Neural cell (in vitro differentiated cells): ENCODE measurements around the gene LIG4. TPM values are rescaled to one million over a fixed set of nuclear protein-coding genes. Genes with fewer than 3 reads are reported as not detected.

Experiments used
- H2AFZ ChIP-seq: fragments of 200-600, 300-800 bp; sonication (generic), shearing (Covaris generic); 2 replicates; pipeline ENCODE4 v1.6.0; 2014; ENCODE audit warnings: low read depth, mild to moderate bottlenecking, antibody characterized with exemption, low read length, moderate library complexity
- H3F3A ChIP-seq: fragments of 200-600 bp; shearing (Covaris generic); 2 replicates; pipeline ENCODE4 v1.6.1; 2016; ENCODE audit warnings: mild to moderate bottlenecking, moderate library complexity, mixed read lengths, antibody characterized with exemption, low read length; ENCODE audit not compliant: insufficient read depth, poor library complexity, severe bottlenecking
- H3K27ac ChIP-seq: fragments of 200-600, 300-800 bp; sonication (generic), shearing (Covaris generic); 2 replicates; pipeline ENCODE4 v1.5.1; 2014; ENCODE audit warnings: mild to moderate bottlenecking, low read length, moderate library complexity
- H3K27me3 ChIP-seq: fragments of 300-800, 200-600 bp; sonication (generic), shearing (Covaris generic); 2 replicates; pipeline ENCODE4 v1.6.0; 2014; ENCODE audit warnings: mild to moderate bottlenecking, low read depth, low read length, moderate library complexity; ENCODE audit not compliant: insufficient read depth
- H3K36me3 ChIP-seq: fragments of 300-800, 200-600 bp; sonication (generic), shearing (Covaris generic); 2 replicates; pipeline ENCODE4 v1.5.1; 2014; ENCODE audit warnings: mild to moderate bottlenecking, antibody characterized with exemption, low read length, moderate library complexity; ENCODE audit not compliant: insufficient read depth
- H3K4me2 ChIP-seq: fragments of 300-800, 200-600 bp; sonication (generic), shearing (Covaris generic); 2 replicates; pipeline ENCODE4 v1.6.0; 2014; ENCODE audit warnings: mild to moderate bottlenecking, low read length
- H3K4me3 ChIP-seq: fragments of 300-800, 200-600 bp; sonication (generic), shearing (Covaris generic); 2 replicates; pipeline ENCODE4 v1.5.1; 2014; ENCODE audit warnings: mild to moderate bottlenecking, low read length, moderate library complexity
- H3K79me2 ChIP-seq: fragments of 200-600 bp; shearing (Covaris generic); replicated peaks from 2 replicates; pipeline ENCODE4 v1.6.0; 2014; ENCODE audit warnings: mild to moderate bottlenecking, low read length, moderate library complexity; ENCODE audit not compliant: insufficient read depth
- H3K9ac ChIP-seq: fragments of 300-800, 200-600 bp; sonication (generic), shearing (Covaris generic); 2 replicates; pipeline ENCODE4 v1.6.1; 2016; ENCODE audit warnings: mild to moderate bottlenecking, low read length, mixed read lengths
- H3K9me2 ChIP-seq: fragments of 200-600 bp; shearing (Covaris generic); 2 replicates; pipeline ENCODE4 v1.6.1; 2016; ENCODE audit warnings: mild to moderate bottlenecking, low read length, mixed read lengths; ENCODE audit not compliant: insufficient read depth
- H3K9me3 ChIP-seq: fragments of 200-600, 300-800 bp; sonication (generic), shearing (Covaris generic); 2 replicates; pipeline ENCODE4 v1.6.1; 2016; ENCODE audit warnings: mild to moderate bottlenecking, mixed run types, low read length, moderate library complexity, mixed read lengths
- H4K20me1 ChIP-seq: fragments of 200-600 bp; shearing (Covaris generic); 2 replicates; pipeline ENCODE4 v1.6.1; 2016; ENCODE audit warnings: mild to moderate bottlenecking, mixed run types; ENCODE audit not compliant: insufficient read depth
- CTCF ChIP-seq: fragments of 450-650 bp; IDR thresholded peaks from 2 replicates; pipeline ENCODE4 v1.5.1; 2014; ENCODE audit warnings: antibody characterized with exemption, mild to moderate bottlenecking, moderate library complexity; ENCODE audit not compliant: poor library complexity, severe bottlenecking
- EP300 ChIP-seq: fragments of 450-650 bp; conservative IDR thresholded peaks from 2 replicates; pipeline ENCODE4 v1.6.1; 2014; ENCODE audit warnings: antibody characterized with exemption, mild to moderate bottlenecking, moderate library complexity; ENCODE audit not compliant: poor library complexity, severe bottlenecking
- EZH2 ChIP-seq: fragments of 200-600, 300-800 bp; shearing (Covaris generic), sonication (generic); IDR thresholded peaks from 2 replicates; pipeline ENCODE4 v1.6.1; 2014; ENCODE audit warnings: antibody characterized with exemption, low read length, borderline replicate concordance, mild to moderate bottlenecking; ENCODE audit not compliant: insufficient read depth, poor library complexity, severe bottlenecking
- MXI1 ChIP-seq: fragments of 450-650 bp; conservative IDR thresholded peaks from 2 replicates; pipeline ENCODE4 v1.6.1; 2014; ENCODE audit warnings: antibody characterized with exemption, mild to moderate bottlenecking; ENCODE audit not compliant: poor library complexity, severe bottlenecking
- POLR2AphosphoS5 ChIP-seq: IDR thresholded peaks from 2 replicates; pipeline ENCODE4 v1.6.1; 2012
- RAD21 ChIP-seq: fragments of 450-650 bp; conservative IDR thresholded peaks from 2 replicates; pipeline ENCODE4 v1.6.1; 2014; ENCODE audit warnings: antibody characterized with exemption, mild to moderate bottlenecking, moderate library complexity
- SMC3 ChIP-seq: fragments of 450-650 bp; conservative IDR thresholded peaks from 2 replicates; pipeline ENCODE4 v1.6.1; 2014; ENCODE audit warnings: antibody characterized with exemption, mild to moderate bottlenecking, moderate library complexity; ENCODE audit not compliant: poor library complexity
- TAF1 ChIP-seq: IDR thresholded peaks from 2 replicates; pipeline ENCODE4 v1.6.1; 2012; ENCODE audit warnings: low read depth
- polyA plus RNA-seq: library from polyadenylated mRNA; depleted of rRNA; stranded (reverse); fragments of >200 nt; gene quantifications from 2 replicates; pipeline ENCODE4 v1.2.3, GENCODE V29; 2014
- TF ChIP-seq, protein P1 (sequence below): IDR thresholded peaks from 2 replicates; pipeline ENCODE4 v1.6.1; 2012; ENCODE audit warnings: borderline replicate concordance

LIG4 gene
- polyA plus RNA-seq, 1 donor from 2014 or later, result 28.8 TPM

GRCh38 chr13:108212886-108213285 lies 2.5 kb downstream of the LIG4 start:
- Histone ChIP-seq H2AFZ (no peak overlapping the region), H3K36me3 (peaks cover 19% of the 10 kb centered on the region), H4K20me1 (no peaks in the 10 kb centered on the region), H3K9me3 (no peaks in the 10 kb centered on the region), H3K4me2 (peak overlapping the region; percentile 92), H3K9me2 (no peaks in the 10 kb centered on the region), H3F3A (no peaks in the 10 kb centered on the region), H3K27me3 (no peaks in the 10 kb centered on the region), H3K27ac (no peak overlapping the region), H3K79me2 (peaks cover 23% of the 10 kb centered on the region), H3K4me3 (peak overlapping the region; percentile 71), H3K9ac (no peak overlapping the region)
- no peak for TF ChIP-seq SMC3
- no peak for TF ChIP-seq POLR2AphosphoS5
- no peak for TF ChIP-seq RAD21
- no peak for TF ChIP-seq EP300
- no peak for TF ChIP-seq TAF1
- TF ChIP-seq, protein P1, sequence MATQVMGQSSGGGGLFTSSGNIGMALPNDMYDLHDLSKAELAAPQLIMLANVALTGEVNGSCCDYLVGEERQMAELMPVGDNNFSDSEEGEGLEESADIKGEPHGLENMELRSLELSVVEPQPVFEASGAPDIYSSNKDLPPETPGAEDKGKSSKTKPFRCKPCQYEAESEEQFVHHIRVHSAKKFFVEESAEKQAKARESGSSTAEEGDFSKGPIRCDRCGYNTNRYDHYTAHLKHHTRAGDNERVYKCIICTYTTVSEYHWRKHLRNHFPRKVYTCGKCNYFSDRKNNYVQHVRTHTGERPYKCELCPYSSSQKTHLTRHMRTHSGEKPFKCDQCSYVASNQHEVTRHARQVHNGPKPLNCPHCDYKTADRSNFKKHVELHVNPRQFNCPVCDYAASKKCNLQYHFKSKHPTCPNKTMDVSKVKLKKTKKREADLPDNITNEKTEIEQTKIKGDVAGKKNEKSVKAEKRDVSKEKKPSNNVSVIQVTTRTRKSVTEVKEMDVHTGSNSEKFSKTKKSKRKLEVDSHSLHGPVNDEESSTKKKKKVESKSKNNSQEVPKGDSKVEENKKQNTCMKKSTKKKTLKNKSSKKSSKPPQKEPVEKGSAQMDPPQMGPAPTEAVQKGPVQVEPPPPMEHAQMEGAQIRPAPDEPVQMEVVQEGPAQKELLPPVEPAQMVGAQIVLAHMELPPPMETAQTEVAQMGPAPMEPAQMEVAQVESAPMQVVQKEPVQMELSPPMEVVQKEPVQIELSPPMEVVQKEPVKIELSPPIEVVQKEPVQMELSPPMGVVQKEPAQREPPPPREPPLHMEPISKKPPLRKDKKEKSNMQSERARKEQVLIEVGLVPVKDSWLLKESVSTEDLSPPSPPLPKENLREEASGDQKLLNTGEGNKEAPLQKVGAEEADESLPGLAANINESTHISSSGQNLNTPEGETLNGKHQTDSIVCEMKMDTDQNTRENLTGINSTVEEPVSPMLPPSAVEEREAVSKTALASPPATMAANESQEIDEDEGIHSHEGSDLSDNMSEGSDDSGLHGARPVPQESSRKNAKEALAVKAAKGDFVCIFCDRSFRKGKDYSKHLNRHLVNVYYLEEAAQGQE, result no peak
- TF ChIP-seq EZH2, result no peak
- TF ChIP-seq CTCF, result no peak
- TF ChIP-seq MXI1, result no peak

DNA sequence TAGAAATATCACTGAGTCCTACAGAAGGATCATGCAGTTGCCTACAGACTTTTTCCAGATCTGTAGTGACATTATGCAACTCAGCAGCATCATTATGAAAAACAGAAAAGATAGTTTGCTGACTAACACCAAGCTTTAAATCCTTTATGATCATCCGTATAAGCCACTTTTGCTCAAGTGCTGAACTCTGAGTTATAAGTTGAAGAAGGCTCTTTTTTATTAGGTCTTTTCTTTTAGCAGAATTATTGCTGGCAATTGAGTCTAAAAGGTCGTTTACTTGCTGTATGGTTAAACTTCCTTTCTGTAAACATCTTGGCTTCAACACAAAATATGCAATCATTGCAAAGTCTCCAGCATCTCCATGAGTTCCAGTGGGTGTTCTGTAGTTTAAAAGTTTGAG lies 4.8 kb downstream of the LIG4 start:
- H3K79me2 ChIP-seq, result peaks cover 23% of the 10 kb centered on the region
- TF ChIP-seq TAF1 (no peak), MXI1 (no peak)
- TF ChIP-seq, protein P1, result no peak
- no peak overlapping the region for H3K27ac ChIP-seq
- H3K4me2 ChIP-seq, result no peak overlapping the region
- no peak overlapping the region for H2AFZ ChIP-seq
- no peak overlapping the region for H3K9ac ChIP-seq
- no peaks in the 10 kb centered on the region for H4K20me1 ChIP-seq
- no peaks in the 10 kb centered on the region for H3K9me2 ChIP-seq
- no peaks in the 10 kb centered on the region for H3K27me3 ChIP-seq
- H3K36me3 ChIP-seq, result peaks cover 19% of the 10 kb centered on the region
- no peak overlapping the region for H3K4me3 ChIP-seq
- no peaks in the 10 kb centered on the region for H3F3A ChIP-seq
- H3K9me3 ChIP-seq, result no peaks in the 10 kb centered on the region
